Gastroesophageal sphincter (tissue), 3 donors: ENCODE results near the gene DUS4L.

ENCODE experiments used
- CTCF ChIP-seq, 4 experiments: fragments of 200-600 bp in 2 of 4; fragments of 450-650 bp in 2 of 4; sonication (generic) in 1 of 4; IDR thresholded peaks; one replicate each; pipeline ENCODE4 v1.5.1; 2017 to 2019; ENCODE audit warnings: antibody characterized with exemption in 4 of 4, mild to moderate bottlenecking in 2 of 4, moderate library complexity in 2 of 4
- POLR2A ChIP-seq, 2 donors: fragments of 450-650 bp; IDR thresholded peaks; one replicate each; pipeline ENCODE4 v1.6.1; 2017; ENCODE audit warnings: antibody characterized with exemption in 2 of 2, mild to moderate bottlenecking in 2 of 2, moderate library complexity in 1 of 2

GRCh38 chr7:107581387-107582013, 17.7 kb downstream of the DUS4L start:
- TF ChIP-seq CTCF (IDR thresholded peaks at IDR 0.05) (no peak), POLR2A (IDR thresholded peaks at IDR 0.05) (no peak)
